ENCODE results near the gene GLYATL3.
A peak's percentile ranks its signal among the peaks of the same experiment; 100 is the strongest.

GLYATL3 gene

GRCh38 chr6:49541936-49542335 is 42.2 kb downstream of the GLYATL3 start:
- in situ Hi-C loops (cut with MboI; ENCODE audit: low pct_unique_long_range_greater_than_20kb, low sequenced_read_pairs, unreplicated experiment) = no loop called here
- TF ChIP-seq CTCF (IDR thresholded peaks at IDR 0.05; ENCODE audit: extremely low read depth, insufficient read depth, missing control alignments) = no peak
- no peak for DNase-seq (ENCODE audit: low spot score)

- in situ Hi-C loops (cut with MboI; ENCODE audit: low pct_unique_long_range_greater_than_20kb, low sequenced_read_pairs, unreplicated experiment) = no loop called here
- DNase-seq (ENCODE audit: low spot score) = no peak
- TF ChIP-seq CTCF (IDR thresholded peaks at IDR 0.05; ENCODE audit: extremely low read depth, insufficient read depth, missing control alignments) = no peak
These were observed 43.5 kb downstream of the GLYATL3 start for GRCh38 chr6:49543087-49543858.

GRCh38 chr6:49546331-49546730 is 46.6 kb downstream of the GLYATL3 start:
- no peak for DNase-seq (ENCODE audit: low spot score)
- in situ Hi-C loops (cut with MboI; ENCODE audit: low pct_unique_long_range_greater_than_20kb, low sequenced_read_pairs, unreplicated experiment) = no loop called here

GRCh38 chr6:49548613-49549304 is 49.0 kb downstream of the GLYATL3 start:
- DNase-seq (ENCODE audit: low spot score) = no peak
- TF ChIP-seq CTCF (IDR thresholded peaks at IDR 0.05; ENCODE audit: extremely low read depth, insufficient read depth, missing control alignments) = no peak
- in situ Hi-C loops (cut with MboI; ENCODE audit: low pct_unique_long_range_greater_than_20kb, low sequenced_read_pairs, unreplicated experiment) = no loop called here

More at GRCh38 chr6:49546331-49546730, 46.6 kb downstream of the GLYATL3 start:
- no peak for TF ChIP-seq CTCF (IDR thresholded peaks at IDR 0.05; ENCODE audit: extremely low read depth, insufficient read depth, missing control alignments)

GRCh38 chr6:49549691-49550491 is 50.2 kb downstream of the GLYATL3 start:
- in situ Hi-C loops (cut with MboI; ENCODE audit: low pct_unique_long_range_greater_than_20kb, low sequenced_read_pairs, unreplicated experiment) = no loop called here
- DNase-seq (ENCODE audit: low spot score) = no peak
- no peak for TF ChIP-seq CTCF (IDR thresholded peaks at IDR 0.05; ENCODE audit: extremely low read depth, insufficient read depth, missing control alignments)

- DNase-seq (ENCODE audit: low spot score) = peak; percentile 61
- TF ChIP-seq CTCF (IDR thresholded peaks at IDR 0.05; ENCODE audit: extremely low read depth, insufficient read depth, missing control alignments) = no peak
- in situ Hi-C loops (cut with MboI; ENCODE audit: low pct_unique_long_range_greater_than_20kb, low sequenced_read_pairs, unreplicated experiment) = no loop called here
These were observed 50.9 kb downstream of the GLYATL3 start, which contains the start of gene C6orf141 for GRCh38 chr6:49550492-49551077. Gene C6orf141 (plus strand): TSS chr6:49550668. CDS start chr6:49550793, 125 bp downstream.
